ENCODE measurements around the gene DXO. TPM values are rescaled to one million over a fixed set of nuclear protein-coding genes. Genes with fewer than 3 reads are reported as not detected.

The DXO gene
- total RNA-seq = 17.2 and 20.9 TPM in 2 replicates

GRCh38 chr6:31971993-31972708, at the start of gene DXO:
TSS of gene DXO (minus strand) at chr6:31972138. CDS start at chr6:31971675, 463 bp downstream.

GRCh38 chr6:32014547-32014946, 42.6 kb upstream of the DXO start, which contains the start of gene C4B:
TSS of gene C4B (plus strand) at chr6:32014795. CDS start at chr6:32014846, 51 bp downstream.

GRCh38 chr6:31981744-31982143, 9.8 kb upstream of the DXO start, which contains the start of gene C4A:
TSS of gene C4A (plus strand) at chr6:31982057. CDS start at chr6:31982108, 51 bp downstream.

GRCh38 chr6:31958741-31959739, 12.9 kb downstream of the DXO start, which contains the start of the genes NELFE and SKIC2:
TSS of gene NELFE (minus strand) at chr6:31958971. CDS start at chr6:31958446, 525 bp downstream.
TSS of gene SKIC2 (plus strand) at chr6:31959175. CDS start at chr6:31959193, 18 bp downstream.

GRCh38 chr6:31945507-31946369, 26.2 kb downstream of the DXO start, which contains the start of gene CFB:
TSS of gene CFB (plus strand) at chr6:31946095. CDS start at chr6:31946222, 127 bp downstream.

GRCh38 chr6:31927242-31927862, 44.6 kb downstream of the DXO start, which contains the start of gene C2:
TSS of gene C2 (plus strand) at chr6:31927717. CDS start at chr6:31927753, 36 bp downstream.

Other genes starting within 250 kb of the DXO start
- not detected in 2 replicates for gene MPIG6B, start 248.8 kb downstream of the DXO start, total RNA-seq
- 9.5 and 16.1 TPM in 2 replicates for gene DDAH2, start 242.8 kb downstream of the DXO start, total RNA-seq
- 805 and 887 TPM in 2 replicates for gene CLIC1, start 235.6 kb downstream of the DXO start, total RNA-seq
- 6.2 and 7.4 TPM in 2 replicates for gene MSH5, start 232.1 kb downstream of the DXO start, total RNA-seq
- gene SAPCD1, start 209.5 kb downstream of the DXO start, total RNA-seq = 0.70 and 1.5 TPM in 2 replicates
- 0.19 and 0.86 TPM in 2 replicates for gene VWA7, start 194.8 kb downstream of the DXO start, total RNA-seq
- 84.7 and 118 TPM in 2 replicates for gene VARS1, start 176.4 kb downstream of the DXO start, total RNA-seq
- 95.7 and 134 TPM in 2 replicates for gene LSM2, start 165.2 kb downstream of the DXO start, total RNA-seq
- 0.53 and 0.62 TPM in 2 replicates for gene HSPA1L, start 156.9 kb downstream of the DXO start, total RNA-seq
- gene HSPA1A, start 156.6 kb downstream of the DXO start, total RNA-seq = 37.6 and 59.1 TPM in 2 replicates
- gene HSPA1B, start 144.4 kb downstream of the DXO start, total RNA-seq = 76.1 and 133 TPM in 2 replicates
- 33.3 and 33.7 TPM in 2 replicates for gene NEU1, start 109.3 kb downstream of the DXO start, total RNA-seq
- 0.04 TPM in 1 of 2 replicates, not detected in the other for gene SLC44A4, start 93.1 kb downstream of the DXO start, total RNA-seq
- gene EHMT2, start 74.4 kb downstream of the DXO start, total RNA-seq = 22.2 and 24.5 TPM in 2 replicates
- gene ZBTB12, start 70.1 kb downstream of the DXO start, total RNA-seq = 0.30 and 0.39 TPM in 2 replicates
- not detected in 2 replicates for gene C2, start 44.4 kb downstream of the DXO start, total RNA-seq
- 1.2 and 3.4 TPM in 2 replicates for gene CFB, start 26.0 kb downstream of the DXO start, total RNA-seq
- 129 and 171 TPM in 2 replicates for gene NELFE, start 13.2 kb downstream of the DXO start, total RNA-seq
- 34.5 and 47.2 TPM in 2 replicates for gene SKIC2, start 13.0 kb downstream of the DXO start, total RNA-seq
- 1.7 and 3.4 TPM in 2 replicates for gene C4A, start 9.9 kb upstream of the DXO start, total RNA-seq
- gene C4B, start 42.7 kb upstream of the DXO start, total RNA-seq = 1.2 and 2.4 TPM in 2 replicates
- gene CYP21A2, start 66.3 kb upstream of the DXO start, total RNA-seq = not detected in 2 replicates
- 0.23 and 0.30 TPM in 2 replicates for gene TNXB, start 137.2 kb upstream of the DXO start, total RNA-seq
- gene ATF6B, start 156.1 kb upstream of the DXO start, total RNA-seq = 16.0 and 22.0 TPM in 2 replicates
- gene FKBPL, start 158.2 kb upstream of the DXO start, total RNA-seq = 4.5 and 7.8 TPM in 2 replicates
- gene PRRT1, start 179.8 kb upstream of the DXO start, total RNA-seq = not detected in 2 replicates
- gene PPT2, start 182.0 kb upstream of the DXO start, total RNA-seq = 14.3 and 17.5 TPM in 2 replicates
- 0.57 and 1.0 TPM in 2 replicates for gene EGFL8, start 192.5 kb upstream of the DXO start, total RNA-seq
- gene AGPAT1, start 203.9 kb upstream of the DXO start, total RNA-seq = 49.2 and 63.7 TPM in 2 replicates
- gene RNF5, start 206.3 kb upstream of the DXO start, total RNA-seq = 37.5 and 64.1 TPM in 2 replicates
- gene AGER, start 212.1 kb upstream of the DXO start, total RNA-seq = 1.3 and 1.8 TPM in 2 replicates
- 22.7 and 42.2 TPM in 2 replicates for gene PBX2, start 218.1 kb upstream of the DXO start, total RNA-seq
- 7.0 and 13.3 TPM in 2 replicates for gene GPSM3, start 220.5 kb upstream of the DXO start, total RNA-seq

All from hair follicular keratinocyte (primary cell).